IMR-90 (cell line): ENCODE measurements around the gene NFASC. TPM values are rescaled to one million over a fixed set of nuclear protein-coding genes. Genes with fewer than 3 reads are reported as not detected.

ENCODE experiments used
- ATAC-seq: fragments of 200-7000 bp; cut with Tn5 transposase; 2 replicates; pipeline ENCODE4 v1.9.1; 2020; ENCODE audit warnings: low read depth, mild to moderate bottlenecking, moderate library complexity
- BruUV-seq: library from RNA; stranded (reverse); fragments of 400-500 nt; replicated peaks from 2 replicates; lab custom pipeline; 2021; lab: Mats Ljungman, UMichigan
- CTCF ChIA-PET: fragments of 300-600 bp; formaldehyde crosslinking; extraction: SDS; loops from one replicate; lab custom pipeline; 2021; ENCODE audit warnings: antibody characterized with exemption; lab: Yijun Ruan, JAX
- POLR2A ChIA-PET: fragments of 300-600 bp; sonication (Branson Sonifier 250); formaldehyde crosslinking; loops from one replicate; lab custom pipeline; 2022; ENCODE audit warnings: antibody characterized with exemption; ENCODE audit not compliant: unreplicated experiment; lab: Charles Lee
- DNase-seq: peaks from one replicate; pipeline ENCODE4 v3.0.0; 2013
- H2AFZ ChIP-seq: replicated peaks from 2 replicates; pipeline ENCODE3; 2013; ENCODE audit warnings: low read length, mild to moderate bottlenecking; ENCODE audit not compliant: poor library complexity
- H2AK5ac ChIP-seq: 2 replicates; pipeline ENCODE4 v1.6.1; 2013; ENCODE audit warnings: low read depth, low read length, inconsistent platforms
- H2AK9ac ChIP-seq: replicated peaks from 2 replicates; pipeline ENCODE3; 2013; ENCODE audit warnings: mild to moderate bottlenecking, low read depth, low read length, moderate library complexity; ENCODE audit not compliant: poor library complexity
- H2BK120ac ChIP-seq: 2 replicates; pipeline ENCODE4 v1.6.1; 2013; ENCODE audit warnings: low read depth, low read length, inconsistent platforms
- H2BK15ac ChIP-seq: 3 replicates; pipeline ENCODE4 v1.6.1; 2013; ENCODE audit warnings: low read depth, low read length, inconsistent platforms
- H2BK20ac ChIP-seq: 2 replicates; pipeline ENCODE4 v1.6.1; 2013; ENCODE audit warnings: low read depth, mild to moderate bottlenecking, inconsistent platforms, low read length, moderate library complexity
- H2BK5ac ChIP-seq: 2 replicates; pipeline ENCODE4 v1.6.1; 2013; ENCODE audit warnings: mild to moderate bottlenecking, low read depth, low read length, inconsistent platforms; ENCODE audit not compliant: poor library complexity, severe bottlenecking
- H3K14ac ChIP-seq: replicated peaks from 2 replicates; pipeline ENCODE4 v1.6.1; 2013; ENCODE audit warnings: low read depth, low read length, inconsistent platforms
- H3K18ac ChIP-seq: 2 replicates; pipeline ENCODE4 v1.6.1; 2013; ENCODE audit warnings: low read depth, low read length, control low read depth
- H3K23ac ChIP-seq: 2 replicates; pipeline ENCODE4 v1.6.1; 2013; ENCODE audit warnings: low read depth, low read length, inconsistent platforms
- H3K27ac ChIP-seq: 2 replicates; pipeline ENCODE4 v1.5.1; 2013; ENCODE audit warnings: mild to moderate bottlenecking, control low read depth, low read length; ENCODE audit not compliant: insufficient read depth
- H3K27me3 ChIP-seq: 2 replicates; pipeline ENCODE4 v1.6.1; 2013; ENCODE audit warnings: low read length; ENCODE audit not compliant: control insufficient read depth, insufficient read depth
- H3K36me3 ChIP-seq: 2 replicates; pipeline ENCODE4 v1.6.1; 2013; ENCODE audit warnings: low read length, mixed read lengths; ENCODE audit not compliant: control insufficient read depth, insufficient read depth
- H3K4ac ChIP-seq: 2 replicates; pipeline ENCODE4 v1.6.1; 2013; ENCODE audit warnings: low read depth, low read length, inconsistent platforms
- H3K4me1 ChIP-seq: 2 replicates; pipeline ENCODE4 v1.6.1; 2013; ENCODE audit warnings: low read length, mixed read lengths; ENCODE audit not compliant: control insufficient read depth, insufficient read depth
- H3K4me2 ChIP-seq: 2 replicates; pipeline ENCODE4 v1.6.1; 2013; ENCODE audit warnings: low read depth, mild to moderate bottlenecking, control low read depth, low read length, moderate library complexity
- H3K4me3 ChIP-seq: 2 replicates; pipeline ENCODE4 v1.5.1; 2013; ENCODE audit warnings: low read depth, mild to moderate bottlenecking, control low read depth, low read length, moderate library complexity; ENCODE audit not compliant: insufficient read depth
- H3K56ac ChIP-seq: 2 replicates; pipeline ENCODE4 v1.6.1; 2013; ENCODE audit warnings: low read length, inconsistent platforms; ENCODE audit not compliant: insufficient read depth; ENCODE audit errors: extremely low read depth
- H3K79me1 ChIP-seq, 2 experiments: 2 replicates each; pipeline ENCODE4 v1.6.1; 2013; ENCODE audit warnings: low read length in 2 of 2, inconsistent platforms in 1 of 2, low read depth in 1 of 2
- H3K9ac ChIP-seq: 2 replicates; pipeline ENCODE4 v1.6.1; 2013; ENCODE audit warnings: low read depth, low read length, control low read depth
- H3K9me1 ChIP-seq: 2 replicates; pipeline ENCODE4 v1.6.1; 2013; ENCODE audit warnings: low read length, inconsistent platforms; ENCODE audit not compliant: insufficient read depth
- H3K9me3 ChIP-seq: 2 replicates; pipeline ENCODE4 v1.6.1; 2013; ENCODE audit warnings: low read length; ENCODE audit not compliant: control insufficient read depth, insufficient read depth
- H4K20me1 ChIP-seq: 2 replicates; pipeline ENCODE4 v1.6.1; 2013; ENCODE audit warnings: low read length, inconsistent platforms; ENCODE audit not compliant: insufficient read depth
- H4K5ac ChIP-seq: 2 replicates; pipeline ENCODE4 v1.6.1; 2013; ENCODE audit warnings: mild to moderate bottlenecking, low read depth, low read length, control low read depth
- H4K8ac ChIP-seq, 2 experiments: 2 replicates each; pipeline ENCODE4 v1.6.1; 2013; ENCODE audit warnings: low read depth in 2 of 2, low read length in 2 of 2, control low read depth in 1 of 2, inconsistent platforms in 1 of 2
- H4K91ac ChIP-seq: 2 replicates; pipeline ENCODE4 v1.6.1; 2013; ENCODE audit warnings: low read depth, low read length, inconsistent platforms; ENCODE audit not compliant: insufficient read depth
- CEBPB ChIP-seq: IDR thresholded peaks from 2 replicates; pipeline ENCODE4 v1.6.1; 2012; ENCODE audit warnings: low read depth, low read length, improper control_type of control experiment
- CHD1 ChIP-seq: IDR thresholded peaks from 2 replicates; pipeline ENCODE4 v1.6.1; 2012; ENCODE audit warnings: low read depth, low read length, improper control_type of control experiment
- MAFK ChIP-seq: IDR thresholded peaks from 2 replicates; pipeline ENCODE4 v1.6.1; 2012; ENCODE audit warnings: low read depth, low read length, improper control_type of control experiment
- MAZ ChIP-seq: IDR thresholded peaks from 2 replicates; pipeline ENCODE4 v1.6.1; 2012; ENCODE audit warnings: low read depth, mild to moderate bottlenecking, low read length, improper control_type of control experiment, moderate library complexity, borderline replicate concordance
- MXI1 ChIP-seq: IDR thresholded peaks from 2 replicates; pipeline ENCODE4 v1.6.1; 2012; ENCODE audit warnings: low read depth, mild to moderate bottlenecking, low read length, moderate library complexity, borderline replicate concordance
- NFE2L2 ChIP-seq: fragments of 150-350 bp; IDR thresholded peaks from 2 replicates; pipeline ENCODE4 v1.6.1; 2016; ENCODE audit warnings: low read depth, mild to moderate bottlenecking, low read length
- RCOR1 ChIP-seq: IDR thresholded peaks from 2 replicates; pipeline ENCODE4 v1.6.1; 2012; ENCODE audit warnings: mild to moderate bottlenecking, low read length, improper control_type of control experiment; ENCODE audit not compliant: insufficient replicate concordance
- SMC3 ChIP-seq: fragments of 150-350 bp; IDR thresholded peaks from 2 replicates; pipeline ENCODE4 v1.6.1; 2016; ENCODE audit warnings: low read depth, mild to moderate bottlenecking, antibody characterized with exemption, low read length, moderate library complexity
- WGBS, 2 experiments: methylation state at CpG; one replicate each; pipeline versions ENCODE4 v1.1.5 to v1.1.7; 2013; ENCODE audit warnings: missing lambda C conversion rate in 2 of 2; ENCODE audit not compliant: insufficient read length in 1 of 2; ENCODE audit errors: extremely low coverage in 2 of 2; 5-methylcytosine and 5-hydroxymethylcytosine counted together
- dilution Hi-C: fragments of 300-500 bp; cut with HindIII; formaldehyde crosslinking; loops from one replicate; pipeline ENCODE4 v1.14.3; 2018; ENCODE audit warnings: low sequenced_read_pairs; ENCODE audit not compliant: unreplicated experiment
- in situ Hi-C: fragments of 300-500 bp; cut with MboI; formaldehyde crosslinking; loops from 3 replicates; pipeline ENCODE4 v1.14.3; 2019; ENCODE audit warnings: low sequenced_read_pairs, inconsistent platforms, mixed read lengths
- intact Hi-C: fragments of 100-400 bp; cut with micrococcal nuclease; formaldehyde crosslinking; loops from 2 replicates; pipeline ENCODE4 v1.10.0; 2022
- polyA plus RNA-seq, 3 experiments: library from polyadenylated mRNA; depleted of rRNA; stranded (reverse); fragments of >200 nt; gene quantifications; 2 replicates each; pipeline ENCODE4 v1.2.3, GENCODE V29; 2012; ENCODE audit warnings: low replicate concordance in 1 of 3
- total RNA-seq: library from RNA; depleted of rRNA; stranded (reverse); fragments of >200 nt; gene quantifications from 2 replicates; pipeline ENCODE4 v1.2.3, GENCODE V29; 2012
- TF ChIP-seq, protein P1 (sequence below): fragments of 150-350 bp; IDR thresholded peaks from 2 replicates; pipeline ENCODE4 v1.6.1; 2016; ENCODE audit warnings: low read depth, mild to moderate bottlenecking, low read length, moderate library complexity, borderline replicate concordance

The NFASC gene
- total and polyA plus RNA-seq, 2 of the 4 experiments (the other 2 are of a cell fraction) = 0.18 to 0.79 TPM

- Histone ChIP-seq H3K4me2 (no peak overlapping the region), H3K9ac (no peak overlapping the region), H3K4me1 (no peaks in the 10 kb centered on the region), H2AK5ac (no peak overlapping the region), H2BK120ac (no peak overlapping the region), H2BK15ac (no peak overlapping the region), H3K27me3 (peaks cover 22% of the 10 kb centered on the region), H2BK20ac (no peak overlapping the region), H3K36me3 (no peaks in the 10 kb centered on the region), H2AFZ (no peak overlapping the region), H3K56ac (no peak overlapping the region), H3K14ac (no peak overlapping the region), H3K79me1 (no peaks in the 10 kb centered on the region), H3K9me1 (0 out of 2 replicates have a peak, but pooled peaks cover 2% of the 10 kb centered on the region), H3K4me3 (no peak overlapping the region), H3K9me3 (no peaks in the 10 kb centered on the region), H2AK9ac (no peak overlapping the region), H3K18ac (no peak overlapping the region), H4K5ac (no peak overlapping the region), H3K23ac (no peak overlapping the region), H4K91ac (no peak overlapping the region), H4K20me1 (no peaks in the 10 kb centered on the region), H3K4ac (no peak overlapping the region), H2BK5ac (no peak overlapping the region), H3K27ac (no peak overlapping the region), H4K8ac (no peak overlapping the region)
- ATAC-seq = no peak
- no peak for DNase-seq
- TF ChIP-seq, protein P1, sequence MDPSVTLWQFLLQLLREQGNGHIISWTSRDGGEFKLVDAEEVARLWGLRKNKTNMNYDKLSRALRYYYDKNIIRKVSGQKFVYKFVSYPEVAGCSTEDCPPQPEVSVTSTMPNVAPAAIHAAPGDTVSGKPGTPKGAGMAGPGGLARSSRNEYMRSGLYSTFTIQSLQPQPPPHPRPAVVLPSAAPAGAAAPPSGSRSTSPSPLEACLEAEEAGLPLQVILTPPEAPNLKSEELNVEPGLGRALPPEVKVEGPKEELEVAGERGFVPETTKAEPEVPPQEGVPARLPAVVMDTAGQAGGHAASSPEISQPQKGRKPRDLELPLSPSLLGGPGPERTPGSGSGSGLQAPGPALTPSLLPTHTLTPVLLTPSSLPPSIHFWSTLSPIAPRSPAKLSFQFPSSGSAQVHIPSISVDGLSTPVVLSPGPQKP = no peak
- TF ChIP-seq MAZ (no peak), NFE2L2 (no peak), MXI1 (no peak), RCOR1 (no peak), SMC3 (no peak), MAFK (no peak), CHD1 (no peak), CEBPB (no peak)
- 88% methylated on average over 4 of the region's 10 CpGs; no CpG with 5 or more reads in 1 of the 2 experiments for WGBS, 2 experiments
- no TSS peak for BruUV-seq
- intact Hi-C loops (no loop called here), in situ Hi-C loops (no loop called here), dilution Hi-C loops (no loop called here)
- ChIA-PET CTCF (no interaction called here), POLR2A (no interaction called here)
These were observed 97.5 kb downstream of the NFASC start for GRCh38 chr1:204968135-204968534.
